ENCODE measurements around the gene NUDT15. TPM values are rescaled to one million over a fixed set of nuclear protein-coding genes. Genes with fewer than 3 reads are reported as not detected.

NUDT15 gene
- 10 to 100 TPM in 3 of 6 donors, 1 to 10 TPM in 3; 4.0 to 12.5 (median 10.2) TPM for total RNA-seq

GRCh38 chr13:48037346-48038173 is at the start of gene NUDT15:
TSS of gene NUDT15 (plus strand) at chr13:48037726. CDS start at chr13:48037747, 21 bp downstream.
- TF ChIP-seq POLR2A (IDR thresholded peaks at IDR 0.05) = peak in 3 of 4 donors; percentile 83 to 95 (median 94)
- TF ChIP-seq POLR2AphosphoS5 (IDR thresholded peaks at IDR 0.05) = peak; percentile 91 to 95
- TF ChIP-seq EP300 (IDR thresholded peaks at IDR 0.05) = peak in 1 of 4 donors; percentile 63
- TF ChIP-seq, protein P1, sequence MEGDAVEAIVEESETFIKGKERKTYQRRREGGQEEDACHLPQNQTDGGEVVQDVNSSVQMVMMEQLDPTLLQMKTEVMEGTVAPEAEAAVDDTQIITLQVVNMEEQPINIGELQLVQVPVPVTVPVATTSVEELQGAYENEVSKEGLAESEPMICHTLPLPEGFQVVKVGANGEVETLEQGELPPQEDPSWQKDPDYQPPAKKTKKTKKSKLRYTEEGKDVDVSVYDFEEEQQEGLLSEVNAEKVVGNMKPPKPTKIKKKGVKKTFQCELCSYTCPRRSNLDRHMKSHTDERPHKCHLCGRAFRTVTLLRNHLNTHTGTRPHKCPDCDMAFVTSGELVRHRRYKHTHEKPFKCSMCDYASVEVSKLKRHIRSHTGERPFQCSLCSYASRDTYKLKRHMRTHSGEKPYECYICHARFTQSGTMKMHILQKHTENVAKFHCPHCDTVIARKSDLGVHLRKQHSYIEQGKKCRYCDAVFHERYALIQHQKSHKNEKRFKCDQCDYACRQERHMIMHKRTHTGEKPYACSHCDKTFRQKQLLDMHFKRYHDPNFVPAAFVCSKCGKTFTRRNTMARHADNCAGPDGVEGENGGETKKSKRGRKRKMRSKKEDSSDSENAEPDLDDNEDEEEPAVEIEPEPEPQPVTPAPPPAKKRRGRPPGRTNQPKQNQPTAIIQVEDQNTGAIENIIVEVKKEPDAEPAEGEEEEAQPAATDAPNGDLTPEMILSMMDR (IDR thresholded peaks at IDR 0.05) = peak; percentile 97 to 100 (median 98)
- H3K27me3 ChIP-seq = no peaks in the 10 kb centered on the region
- H3K27ac ChIP-seq = peak within 1 kb of the TSS; percentile 90 to 96 (median 92)
- H3K4me3 ChIP-seq = peak within 1 kb of the TSS; percentile 21 to 77 (median 66)
- H3K9me3 ChIP-seq = no peaks in the 10 kb centered on the region
- ATAC-seq (ENCODE audit: low FRiP score in 2 of 2) (peak; percentile 99 to 100), DNase-seq (peak; percentile 94 to 97)
- 0% methylated on average over 26 to 57 of the region's 82 CpGs for WGBS, 2 donors
- peaks cover 6 to 17% (median 14%) of the 10 kb centered on the region in 4 donors for H3K4me1 ChIP-seq
- H3K36me3 ChIP-seq = peaks cover 0 to 14% (median 5%) of the 10 kb centered on the region in 4 donors

DNA sequence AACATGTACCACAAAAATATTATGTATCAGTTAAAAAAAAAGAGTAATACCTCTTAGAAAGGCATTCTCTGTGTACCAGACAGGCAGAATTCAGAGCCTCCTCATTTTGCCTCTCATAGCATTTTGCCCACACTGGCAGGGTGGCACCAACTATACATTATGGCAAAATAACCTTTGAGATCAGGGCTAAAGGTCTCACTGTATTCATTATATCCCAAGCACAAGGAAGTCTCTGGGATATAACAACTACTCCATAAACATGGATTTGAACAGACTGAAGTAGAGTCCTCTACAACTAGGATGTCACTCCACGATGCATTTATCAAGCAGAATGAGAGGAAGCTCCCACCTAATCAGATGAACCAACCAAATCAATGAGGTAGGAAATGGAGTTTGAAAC is 47.1 kb upstream of the NUDT15 start:
- DNase-seq (no peak), ATAC-seq (ENCODE audit: low FRiP score in 2 of 2) (no peak)
- TF ChIP-seq POLR2A (IDR thresholded peaks at IDR 0.05) = no peak
- no peak for TF ChIP-seq EP300 (IDR thresholded peaks at IDR 0.05)
- no peak for TF ChIP-seq POLR2AphosphoS5 (IDR thresholded peaks at IDR 0.05)
- TF ChIP-seq, protein P1 (IDR thresholded peaks at IDR 0.05) = no peak
- Histone ChIP-seq H3K4me1 (no peaks in the 10 kb centered on the region), H3K4me3 (no peak overlapping the region), H3K27ac (no peak overlapping the region), H3K36me3 (peaks cover 3 to 64% (median 16%) of the 10 kb centered on the region in 4 donors), H3K27me3 (no peaks in the 10 kb centered on the region), H3K9me3 (no peaks in the 10 kb centered on the region)
- WGBS, 2 donors = 73 to 90% methylated on average over 1 of the region's 1 CpG

GRCh38 chr13:47990920-47991466 is 46.5 kb upstream of the NUDT15 start:
- Histone ChIP-seq H3K4me1 (no peaks in the 10 kb centered on the region), H3K27ac (no peak overlapping the region), H3K9me3 (no peaks in the 10 kb centered on the region), H3K4me3 (no peak overlapping the region), H3K27me3 (no peaks in the 10 kb centered on the region), H3K36me3 (peaks cover 3 to 64% (median 15%) of the 10 kb centered on the region in 4 donors)
- ATAC-seq (ENCODE audit: low FRiP score in 2 of 2) = no peak
- no peak for DNase-seq
- TF ChIP-seq, protein P1 (IDR thresholded peaks at IDR 0.05) = no peak
- TF ChIP-seq POLR2AphosphoS5 (IDR thresholded peaks at IDR 0.05) (no peak), POLR2A (IDR thresholded peaks at IDR 0.05) (no peak), EP300 (IDR thresholded peaks at IDR 0.05) (no peak)
- 100% methylated on average over 2 of the region's 2 CpGs for WGBS, 2 donors

GRCh38 chr13:47991859-47992258 is 45.7 kb upstream of the NUDT15 start:
- H3K4me1 ChIP-seq = no peaks in the 10 kb centered on the region
- no peak overlapping the region for H3K27ac ChIP-seq
- no peak for TF ChIP-seq POLR2AphosphoS5 (IDR thresholded peaks at IDR 0.05)
- TF ChIP-seq EP300 (IDR thresholded peaks at IDR 0.05) = no peak
- TF ChIP-seq POLR2A (IDR thresholded peaks at IDR 0.05) = no peak
- TF ChIP-seq, protein P1 (IDR thresholded peaks at IDR 0.05) = no peak
- WGBS, 2 donors = 90 to 92% methylated on average over 4 of the region's 4 CpGs
- no peaks in the 10 kb centered on the region for H3K9me3 ChIP-seq
- no peak overlapping the region for H3K4me3 ChIP-seq
- DNase-seq (no peak), ATAC-seq (ENCODE audit: low FRiP score in 2 of 2) (no peak)
- peaks cover 0 to 58% (median 14%) of the 10 kb centered on the region in 4 donors for H3K36me3 ChIP-seq
- no peaks in the 10 kb centered on the region for H3K27me3 ChIP-seq

Data from upper lobe of left lung (tissue), 6 donors.